Prostate gland (tissue), 2 donors: ENCODE data around the gene RANBP9.

Experiments used
- POLR2AphosphoS5 ChIP-seq: sonication (generic); formaldehyde crosslinking; IDR thresholded peaks from one replicate; pipeline ENCODE4 v1.6.1; 2017; ENCODE audit warnings: antibody characterized with exemption
- TF ChIP-seq, protein P1 (sequence below), 4 experiments: fragments of 200-600 bp in 2 of 4; fragments of 450-650 bp in 2 of 4; sonication (generic) in 2 of 4; IDR thresholded peaks; 1 replicate in 3 of 4; 2 replicates in 1 of 4; pipeline ENCODE4 v1.5.1; 2016 to 2019; ENCODE audit warnings: antibody characterized with exemption in 4 of 4, mild to moderate bottlenecking in 2 of 4, moderate library complexity in 2 of 4

GRCh38 chr6:13605634-13606033 is 106.0 kb downstream of the RANBP9 start:
- no peak for TF ChIP-seq POLR2AphosphoS5
- TF ChIP-seq, protein P1, sequence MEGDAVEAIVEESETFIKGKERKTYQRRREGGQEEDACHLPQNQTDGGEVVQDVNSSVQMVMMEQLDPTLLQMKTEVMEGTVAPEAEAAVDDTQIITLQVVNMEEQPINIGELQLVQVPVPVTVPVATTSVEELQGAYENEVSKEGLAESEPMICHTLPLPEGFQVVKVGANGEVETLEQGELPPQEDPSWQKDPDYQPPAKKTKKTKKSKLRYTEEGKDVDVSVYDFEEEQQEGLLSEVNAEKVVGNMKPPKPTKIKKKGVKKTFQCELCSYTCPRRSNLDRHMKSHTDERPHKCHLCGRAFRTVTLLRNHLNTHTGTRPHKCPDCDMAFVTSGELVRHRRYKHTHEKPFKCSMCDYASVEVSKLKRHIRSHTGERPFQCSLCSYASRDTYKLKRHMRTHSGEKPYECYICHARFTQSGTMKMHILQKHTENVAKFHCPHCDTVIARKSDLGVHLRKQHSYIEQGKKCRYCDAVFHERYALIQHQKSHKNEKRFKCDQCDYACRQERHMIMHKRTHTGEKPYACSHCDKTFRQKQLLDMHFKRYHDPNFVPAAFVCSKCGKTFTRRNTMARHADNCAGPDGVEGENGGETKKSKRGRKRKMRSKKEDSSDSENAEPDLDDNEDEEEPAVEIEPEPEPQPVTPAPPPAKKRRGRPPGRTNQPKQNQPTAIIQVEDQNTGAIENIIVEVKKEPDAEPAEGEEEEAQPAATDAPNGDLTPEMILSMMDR (IDR thresholded peaks at IDR 0.05): no peak
